Right lobe of liver (tissue), 4 donors: Measurements from ENCODE around the gene TSGA10.

Source experiments
- POLR2A ChIP-seq: fragments of 450-650 bp; IDR thresholded peaks from one replicate; pipeline ENCODE4 v1.6.1; 2017; ENCODE audit warnings: antibody characterized with exemption, mild to moderate bottlenecking
- TF ChIP-seq, protein P1 (sequence below), 4 donors: fragments of 200-600 bp in 3 of 4; fragments of 450-650 bp in 1 of 4; IDR thresholded peaks; one replicate each; pipeline versions ENCODE4 v1.5.1 to v1.8.0; 2016 to 2022; ENCODE audit warnings: antibody characterized with exemption in 4 of 4, mild to moderate bottlenecking in 2 of 4
- donor health status: DM: no; HTN: no; CAD: no.
- donor health status: DM: no; HTN: no; CAD: no.
- donor health status: DM: no; HTN: yes; CAD: no.

DNA sequence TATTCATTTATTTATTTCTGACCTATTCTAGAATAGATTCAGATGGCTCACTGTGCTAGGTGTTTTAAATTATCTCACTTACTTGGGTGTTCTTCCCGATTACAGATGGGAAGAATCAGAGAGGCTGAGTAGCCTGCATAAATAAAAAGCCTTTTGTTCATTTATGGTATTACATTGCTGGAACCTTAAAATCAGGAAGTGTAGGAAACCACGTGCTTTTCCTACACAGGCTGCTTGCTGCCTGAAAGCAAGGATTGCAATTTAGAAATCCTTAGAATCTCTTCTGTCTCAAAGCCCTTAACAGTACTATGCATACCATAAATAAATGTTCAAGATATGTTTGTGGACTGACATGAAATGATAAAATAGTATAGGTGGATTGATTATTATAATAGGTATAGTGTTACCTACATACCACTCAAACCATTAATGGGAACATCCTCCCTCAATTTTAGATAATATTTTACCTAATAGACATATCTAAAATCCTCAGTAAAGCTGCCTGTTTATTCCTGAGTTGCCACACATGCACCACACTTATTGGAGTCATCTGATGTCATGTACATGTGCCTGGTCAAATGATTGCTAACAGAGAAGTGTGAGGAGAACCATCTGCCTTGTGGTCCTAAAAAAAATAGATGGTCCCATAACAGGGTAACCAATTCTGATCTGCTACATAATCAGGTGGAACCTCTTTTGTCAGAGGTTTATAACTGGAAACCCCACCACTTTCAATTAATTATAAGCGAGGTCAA, 86.7 kb downstream of the TSGA10 start:
- TF ChIP-seq, protein P1, sequence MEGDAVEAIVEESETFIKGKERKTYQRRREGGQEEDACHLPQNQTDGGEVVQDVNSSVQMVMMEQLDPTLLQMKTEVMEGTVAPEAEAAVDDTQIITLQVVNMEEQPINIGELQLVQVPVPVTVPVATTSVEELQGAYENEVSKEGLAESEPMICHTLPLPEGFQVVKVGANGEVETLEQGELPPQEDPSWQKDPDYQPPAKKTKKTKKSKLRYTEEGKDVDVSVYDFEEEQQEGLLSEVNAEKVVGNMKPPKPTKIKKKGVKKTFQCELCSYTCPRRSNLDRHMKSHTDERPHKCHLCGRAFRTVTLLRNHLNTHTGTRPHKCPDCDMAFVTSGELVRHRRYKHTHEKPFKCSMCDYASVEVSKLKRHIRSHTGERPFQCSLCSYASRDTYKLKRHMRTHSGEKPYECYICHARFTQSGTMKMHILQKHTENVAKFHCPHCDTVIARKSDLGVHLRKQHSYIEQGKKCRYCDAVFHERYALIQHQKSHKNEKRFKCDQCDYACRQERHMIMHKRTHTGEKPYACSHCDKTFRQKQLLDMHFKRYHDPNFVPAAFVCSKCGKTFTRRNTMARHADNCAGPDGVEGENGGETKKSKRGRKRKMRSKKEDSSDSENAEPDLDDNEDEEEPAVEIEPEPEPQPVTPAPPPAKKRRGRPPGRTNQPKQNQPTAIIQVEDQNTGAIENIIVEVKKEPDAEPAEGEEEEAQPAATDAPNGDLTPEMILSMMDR (IDR thresholded peaks at IDR 0.05) = no peak
- no peak for TF ChIP-seq POLR2A
